Left hindlimb (tissue), 1 donor: ENCODE results near the gene SLC25A38.
"Not testable (repeated sequence)": the region's sequence is repeated elsewhere in the genome, so short reads cannot be mapped to it uniquely, and the experiment has no call there.

ENCODE experiments used
- DNase-seq: peaks from one replicate; pipeline ENCODE4 v3.0.0-alpha.2; 2018

SLC25A38 gene, protein sequence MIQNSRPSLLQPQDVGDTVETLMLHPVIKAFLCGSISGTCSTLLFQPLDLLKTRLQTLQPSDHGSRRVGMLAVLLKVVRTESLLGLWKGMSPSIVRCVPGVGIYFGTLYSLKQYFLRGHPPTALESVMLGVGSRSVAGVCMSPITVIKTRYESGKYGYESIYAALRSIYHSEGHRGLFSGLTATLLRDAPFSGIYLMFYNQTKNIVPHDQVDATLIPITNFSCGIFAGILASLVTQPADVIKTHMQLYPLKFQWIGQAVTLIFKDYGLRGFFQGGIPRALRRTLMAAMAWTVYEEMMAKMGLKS

DNA sequence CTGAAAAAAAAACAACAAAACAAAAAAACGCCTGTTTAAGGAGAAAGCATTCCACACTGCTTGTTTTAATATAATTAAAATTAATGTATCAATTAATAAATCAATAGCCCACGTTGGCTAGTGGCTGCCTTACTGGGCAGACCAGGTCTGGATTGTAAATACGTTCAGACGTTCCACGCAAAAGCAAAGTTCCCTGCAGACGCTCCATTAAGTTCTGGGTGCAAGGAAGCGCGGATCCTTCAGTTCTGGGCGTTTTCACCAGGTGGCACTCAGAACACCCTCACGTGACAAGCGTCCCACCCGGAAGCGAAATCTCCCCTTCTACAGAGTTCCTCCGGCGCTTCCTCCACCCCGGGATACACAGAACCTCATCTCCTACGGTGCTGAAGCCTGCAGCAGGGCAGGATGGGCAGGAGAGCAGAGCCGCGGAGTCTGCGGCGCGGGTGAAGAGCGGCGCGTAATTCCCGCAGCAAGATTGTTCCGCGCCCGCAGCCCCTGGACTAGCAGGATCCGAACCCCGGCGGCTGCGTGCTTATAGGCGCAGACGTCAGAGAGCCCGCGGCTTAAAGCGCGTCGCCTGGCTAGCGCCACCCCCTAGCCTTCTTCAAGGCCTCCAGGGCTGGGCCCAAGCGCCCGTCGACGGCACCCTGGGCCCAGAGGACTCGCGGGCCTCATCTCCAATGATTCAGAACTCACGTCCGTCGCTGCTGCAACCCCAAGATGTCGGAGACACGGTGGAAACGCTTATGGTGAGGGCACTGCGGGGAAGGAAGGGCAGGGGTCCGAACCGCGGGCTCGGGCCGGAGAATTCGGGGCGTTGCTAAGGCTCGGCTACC, at the start of gene SLC25A38:
Gene SLC25A38 (plus strand): TSS at position 326 of the 836 bp plus-strand sequence. CDS start 355 bp downstream, at position 681.
- peak; percentile 84 for DNase-seq

DNA sequence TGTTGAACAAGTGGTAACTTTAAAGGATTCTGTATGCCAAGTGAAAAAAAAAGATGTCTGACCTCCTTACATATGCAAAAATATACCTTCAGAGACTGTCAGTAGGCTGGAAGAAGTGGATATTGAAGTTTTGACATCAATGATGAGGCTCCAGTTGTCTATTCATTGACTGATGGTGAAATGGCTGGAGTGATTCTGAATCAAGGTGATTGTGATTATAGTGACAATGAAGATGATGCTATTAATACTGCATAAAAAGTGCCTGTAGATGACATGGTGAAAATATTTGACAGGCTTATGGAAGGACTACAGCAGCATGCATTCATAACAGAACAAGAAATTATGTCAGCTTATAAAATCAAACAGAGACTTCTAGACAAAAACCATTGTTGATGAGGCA, 49.6 kb upstream of the SLC25A38 start:
- no peak for DNase-seq

DNA sequence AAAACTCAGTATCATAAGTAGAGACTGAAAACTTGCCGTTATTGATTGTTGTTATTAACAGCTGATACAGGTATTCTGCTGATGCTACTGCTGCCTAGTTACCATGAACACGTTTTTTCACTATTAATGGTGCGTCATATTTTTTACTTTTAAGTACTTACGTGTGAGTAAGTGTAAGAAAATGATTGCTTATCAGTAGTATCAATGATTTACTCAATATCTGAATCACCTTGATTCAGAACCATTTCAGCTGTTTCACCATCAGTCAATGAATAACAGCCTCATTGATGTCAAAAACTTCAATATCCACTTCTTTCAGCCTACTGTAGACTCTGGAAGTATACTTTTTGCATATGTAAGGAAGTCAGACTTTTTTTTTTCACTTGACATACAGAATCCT, 49.0 kb upstream of the SLC25A38 start:
- DNase-seq: no peak

DNA sequence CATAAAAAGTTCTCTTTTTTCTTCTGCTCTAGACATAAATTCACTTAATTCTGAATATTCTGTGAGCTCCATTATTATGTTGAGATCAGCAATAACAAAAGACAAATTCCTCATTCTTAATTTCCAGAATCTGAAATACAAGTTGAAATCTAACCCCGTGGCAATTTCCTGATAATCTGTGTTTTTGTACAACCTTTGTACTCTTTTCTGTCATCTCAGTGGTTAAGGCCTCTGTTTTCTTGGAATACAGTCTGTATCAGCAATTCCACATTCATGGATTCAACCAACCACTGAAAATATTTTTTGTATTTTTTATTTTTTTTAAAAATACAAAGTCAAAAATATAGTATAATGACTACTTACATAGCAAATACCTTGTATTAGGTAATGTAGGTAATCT, 45.0 kb upstream of the SLC25A38 start:
- DNase-seq: no peak

DNA sequence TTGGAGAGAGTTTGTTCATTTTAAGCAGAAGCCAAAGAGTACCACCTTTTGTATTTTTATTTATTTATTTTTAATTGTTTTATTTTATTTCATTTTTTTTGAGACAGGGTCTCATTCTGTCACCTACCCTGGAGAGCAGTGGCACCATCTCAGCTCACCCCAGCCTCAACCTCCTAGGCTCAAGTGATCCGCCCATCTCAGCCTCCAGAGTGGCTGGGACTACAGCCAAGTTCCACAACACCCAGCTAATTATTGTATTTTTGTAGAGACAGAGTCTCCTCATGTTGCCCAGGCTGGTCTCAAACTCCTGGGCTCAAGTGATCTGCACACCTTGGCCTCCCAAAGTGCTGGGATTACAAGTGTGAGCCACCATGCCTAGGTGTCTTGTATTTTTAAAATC, 44.1 kb upstream of the SLC25A38 start:
- no peak for DNase-seq

DNA sequence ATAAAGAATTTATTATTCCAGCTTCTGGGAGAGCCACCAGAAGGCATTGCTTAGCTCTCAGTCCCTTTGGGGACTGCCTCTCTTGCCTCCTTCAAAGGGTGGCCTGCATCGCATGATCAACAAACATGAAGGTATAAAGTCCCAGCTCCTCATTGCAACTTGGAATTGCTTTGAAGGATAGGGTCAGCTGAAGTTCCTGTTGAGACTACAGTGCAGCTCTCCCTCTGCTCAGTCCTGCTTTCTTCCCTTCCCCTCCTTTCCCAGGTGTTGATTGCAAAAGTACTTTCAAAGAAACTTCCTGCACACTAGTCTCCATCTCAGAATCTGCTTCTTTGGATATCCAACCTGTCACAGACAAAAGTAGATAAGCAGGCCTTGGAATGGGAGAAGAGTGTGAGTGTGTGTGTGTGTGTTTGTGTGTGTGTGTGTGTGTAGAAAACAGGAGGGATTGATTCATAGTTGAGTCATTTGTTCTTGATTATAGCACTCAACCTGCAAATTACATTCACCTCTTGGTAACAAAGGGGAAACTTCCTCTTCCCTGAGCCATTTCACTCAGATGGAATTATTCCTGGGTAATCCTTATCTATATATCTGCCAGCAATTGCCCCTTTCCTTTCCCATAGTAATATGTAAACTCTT, 40.0 kb upstream of the SLC25A38 start:
- DNase-seq: no peak

DNA sequence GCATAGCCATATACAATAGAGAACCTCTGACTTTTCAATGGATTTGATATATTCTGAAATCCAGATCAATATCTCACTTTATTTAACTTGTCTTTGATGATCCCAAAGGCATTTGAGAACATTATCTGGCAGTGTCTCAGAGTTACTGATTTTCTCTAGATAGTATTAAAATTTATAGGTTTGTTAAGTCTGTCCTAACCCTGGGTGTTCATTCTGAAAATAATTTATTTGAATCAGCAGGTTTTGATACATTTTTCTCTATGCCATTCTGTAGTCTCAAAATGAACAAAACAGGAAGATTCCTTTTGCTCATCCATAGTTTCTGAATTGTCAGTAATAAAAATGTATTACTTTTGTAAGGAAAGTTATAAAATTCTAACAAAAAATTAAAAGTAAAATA, 39.4 kb upstream of the SLC25A38 start:
- no peak for DNase-seq

DNA sequence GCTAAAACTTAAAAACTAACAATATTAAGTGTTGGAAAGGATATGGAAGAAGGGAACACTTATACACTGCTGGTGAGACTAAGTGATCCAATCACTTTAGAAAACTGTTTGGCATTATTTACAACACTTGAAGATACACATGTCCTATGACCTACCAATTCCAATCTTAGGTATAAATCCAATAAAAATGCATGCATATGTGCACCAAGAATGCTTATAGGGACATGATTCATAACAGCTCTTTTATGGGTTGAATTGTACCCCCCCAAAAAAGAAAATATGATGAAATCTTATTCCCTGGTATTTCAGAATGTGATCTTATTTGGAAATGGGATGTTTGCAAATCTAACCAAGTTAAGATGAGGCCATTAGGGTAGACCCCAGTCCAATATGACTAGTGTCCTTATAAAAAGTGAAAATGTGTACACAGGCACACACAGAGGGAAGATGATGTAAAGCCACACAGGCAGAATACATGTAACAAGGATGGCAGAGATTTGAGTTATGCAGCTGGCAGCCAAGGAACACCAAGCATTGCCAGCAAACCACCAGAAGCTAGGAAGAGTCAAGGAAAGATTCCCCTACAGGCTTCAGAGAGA, 38.3 kb upstream of the SLC25A38 start:
- no peak for DNase-seq

DNA sequence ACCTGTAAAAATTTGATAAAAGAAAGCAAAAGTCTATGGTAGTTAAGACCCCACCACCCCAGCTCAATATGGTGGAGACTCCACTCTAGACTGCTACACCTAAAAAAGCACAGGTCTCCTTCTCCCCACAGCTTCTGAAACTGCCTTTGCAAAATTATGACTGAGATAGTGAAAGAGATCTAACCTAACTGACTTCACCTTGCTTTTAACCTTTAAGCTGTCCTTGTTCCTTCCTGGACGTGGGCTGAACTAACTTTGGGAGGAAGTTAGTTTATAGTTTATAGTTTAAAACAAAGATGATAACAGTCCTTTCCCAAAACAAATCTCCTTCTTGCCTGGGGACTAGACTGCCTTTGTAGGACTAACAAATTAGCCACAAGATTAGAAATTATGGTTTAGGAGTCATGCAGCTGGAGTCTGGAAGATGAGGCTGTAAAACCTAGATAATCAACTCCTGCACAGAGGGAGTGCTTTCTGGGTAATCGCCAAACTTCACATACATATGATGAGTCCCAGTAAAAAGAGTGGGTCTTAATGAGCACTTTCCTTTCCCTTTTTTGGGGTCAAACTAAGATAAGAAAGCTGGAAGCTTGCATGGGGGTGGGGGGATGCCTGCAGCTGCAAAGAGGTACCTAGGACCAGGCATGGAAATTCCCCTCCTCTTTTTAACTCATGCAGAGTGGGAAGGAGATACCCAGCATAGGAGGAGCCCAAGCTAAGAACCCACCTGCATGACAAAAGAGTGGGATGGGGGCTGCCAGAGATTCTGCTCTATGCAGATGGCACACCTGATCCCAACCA, 36.2 kb upstream of the SLC25A38 start:
- DNase-seq: no peak

DNA sequence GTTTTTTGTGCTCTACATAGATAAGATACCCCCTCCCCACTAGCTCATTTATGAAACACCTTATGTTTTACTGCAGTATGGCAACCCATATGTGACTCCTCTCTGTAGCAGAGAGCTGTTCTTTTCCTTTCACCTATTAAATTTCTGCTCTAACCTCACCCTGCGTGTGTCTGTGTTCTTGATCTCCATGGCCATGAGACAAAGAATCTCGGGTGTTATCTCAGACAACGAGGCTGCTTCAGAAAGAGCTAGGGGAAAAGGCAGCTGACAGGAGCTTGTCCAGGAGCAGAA, 35.6 kb upstream of the SLC25A38 start:
- no peak for DNase-seq

DNA sequence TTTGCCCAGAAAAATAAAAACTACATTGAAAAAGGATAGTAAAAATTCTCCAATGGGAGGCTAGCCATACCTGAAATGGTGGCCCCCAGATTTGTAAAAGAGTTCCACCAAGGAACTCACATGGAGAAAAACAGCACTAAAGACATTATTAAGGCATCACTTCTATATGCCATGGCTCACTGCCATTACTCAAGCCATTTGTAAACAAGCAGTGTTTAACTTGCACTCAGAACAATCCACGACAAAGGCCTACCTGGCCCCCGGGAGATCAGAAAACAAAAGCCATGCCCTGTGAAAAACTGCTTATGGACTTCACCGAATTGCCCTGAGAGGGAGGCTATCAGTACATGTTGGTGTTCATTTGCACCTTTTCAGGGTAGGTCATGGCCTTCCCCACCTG, 34.1 kb upstream of the SLC25A38 start:
- no peak for DNase-seq

DNA sequence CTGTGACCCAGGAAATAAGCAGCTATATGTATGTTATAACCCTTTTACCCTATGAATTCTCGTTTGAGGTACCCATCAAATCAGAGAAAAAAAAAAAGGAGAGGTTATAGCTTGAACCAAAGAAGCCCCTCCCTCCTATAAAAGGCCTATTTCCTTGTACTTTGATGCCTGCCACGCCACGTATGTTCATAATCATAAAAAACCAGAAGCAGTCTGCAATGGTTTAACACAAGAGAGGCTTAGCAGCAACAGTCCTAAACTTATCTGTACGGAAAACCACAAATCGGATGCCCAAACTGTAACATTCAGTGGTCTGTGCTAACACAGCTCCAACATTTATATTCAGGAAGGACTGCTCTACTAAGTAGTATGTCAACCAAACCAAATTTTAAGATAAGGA, 32.5 kb upstream of the SLC25A38 start:
- no peak for DNase-seq

DNA sequence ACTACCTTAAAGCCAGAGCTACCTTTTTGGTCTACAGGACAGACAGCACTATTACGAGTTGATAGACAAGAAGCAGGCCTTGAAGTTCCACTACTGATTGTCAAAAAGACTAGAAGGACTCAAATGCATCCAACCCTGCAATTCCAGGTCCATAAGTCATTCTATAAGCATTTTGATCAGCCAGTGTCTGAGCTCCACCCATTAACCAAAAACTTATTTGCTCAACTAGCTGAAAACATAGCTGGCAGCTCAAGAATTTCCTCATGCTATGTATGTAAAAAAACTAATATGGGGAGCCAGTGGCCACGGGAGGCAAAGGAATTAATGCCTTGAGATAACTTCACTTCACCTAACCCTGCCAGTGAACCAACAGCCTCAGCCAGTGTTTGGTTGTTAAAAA, 32.0 kb upstream of the SLC25A38 start:
- DNase-seq: not testable (repeated sequence)

DNA sequence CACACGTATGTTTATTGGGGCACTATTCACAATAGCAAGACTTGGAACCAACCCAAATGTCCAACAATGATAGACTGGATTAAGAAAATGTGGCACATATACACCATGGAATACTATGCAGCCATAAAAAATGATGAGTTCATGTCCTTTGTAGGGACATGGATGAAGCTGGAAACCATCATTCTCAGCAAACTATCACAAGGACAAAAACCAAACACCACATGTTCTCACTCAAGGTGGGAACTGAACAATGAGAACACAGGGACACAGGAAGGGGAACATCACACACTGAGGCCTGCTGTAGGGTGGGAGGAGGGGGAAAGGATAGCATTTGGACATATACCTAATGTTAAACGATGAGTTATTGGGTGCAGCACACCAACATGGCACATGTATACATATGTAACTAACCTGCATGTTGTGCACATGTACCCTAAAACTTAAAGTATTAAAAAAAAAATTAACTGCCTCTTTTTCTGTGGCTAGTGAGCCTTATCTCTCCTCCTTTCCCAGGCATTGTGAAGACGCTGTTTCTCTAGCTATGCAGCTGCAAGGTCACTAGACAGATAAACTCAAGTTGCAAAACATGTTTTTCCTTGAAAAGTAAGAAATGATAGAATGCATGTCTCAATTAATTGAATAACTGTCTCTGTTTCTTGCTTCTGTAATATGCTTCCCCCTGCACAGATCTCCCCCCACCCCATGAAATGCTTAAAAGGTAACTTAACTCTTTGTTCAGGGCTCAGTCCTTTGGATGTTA, 29.8 kb upstream of the SLC25A38 start:
- DNase-seq: not testable (repeated sequence)

DNA sequence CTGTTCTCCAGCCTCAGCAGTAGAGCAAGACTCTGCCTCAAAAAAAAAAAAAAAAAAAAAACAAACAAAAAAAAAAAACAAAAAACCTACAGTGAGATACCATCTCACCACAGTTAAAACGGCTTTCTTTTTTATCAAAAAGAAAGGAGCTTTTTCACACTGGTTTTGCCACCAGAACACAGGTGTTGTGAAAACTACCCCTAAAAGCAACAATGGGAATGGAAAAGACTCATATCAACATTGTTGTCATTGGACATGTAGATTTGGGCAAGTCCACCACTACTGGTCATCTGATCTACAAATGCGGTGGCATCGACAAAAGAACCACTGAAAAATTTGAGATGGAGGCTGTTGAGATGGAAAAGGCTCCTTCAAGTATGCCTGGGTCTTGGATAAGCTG, 24.8 kb upstream of the SLC25A38 start:
- no peak for DNase-seq

DNA sequence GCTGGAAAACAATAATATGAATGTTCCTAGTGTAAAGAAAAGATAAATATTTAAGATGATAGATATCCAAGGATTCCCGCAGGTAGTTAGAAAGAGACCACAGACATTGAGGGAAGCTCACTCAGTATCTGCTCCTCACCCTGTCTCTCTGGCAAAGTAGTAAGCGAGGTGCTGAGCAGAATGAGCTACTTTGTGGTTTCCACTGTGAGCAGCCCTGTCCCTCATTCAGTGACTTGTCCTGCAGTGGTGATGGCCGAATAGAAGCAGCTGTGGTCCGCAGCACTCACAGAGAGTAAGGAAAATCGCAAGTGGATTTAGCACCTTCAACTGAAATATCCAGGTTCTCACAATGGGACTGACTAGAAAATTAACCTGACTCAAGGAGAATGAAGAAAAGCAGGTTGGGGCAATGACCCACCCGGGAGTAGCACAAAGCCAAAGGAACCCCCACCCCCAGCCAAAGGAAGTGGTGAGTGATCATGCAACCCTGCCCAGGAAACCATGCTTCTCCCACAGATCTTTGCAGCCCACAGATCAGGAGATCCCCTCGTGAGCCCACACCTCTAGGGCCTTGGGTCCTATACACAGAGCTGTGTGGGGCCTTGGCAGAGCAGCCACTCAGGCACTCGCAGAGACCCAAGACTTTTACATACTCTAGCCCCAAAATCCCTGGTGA, 21.8 kb upstream of the SLC25A38 start:
- DNase-seq: no peak

DNA sequence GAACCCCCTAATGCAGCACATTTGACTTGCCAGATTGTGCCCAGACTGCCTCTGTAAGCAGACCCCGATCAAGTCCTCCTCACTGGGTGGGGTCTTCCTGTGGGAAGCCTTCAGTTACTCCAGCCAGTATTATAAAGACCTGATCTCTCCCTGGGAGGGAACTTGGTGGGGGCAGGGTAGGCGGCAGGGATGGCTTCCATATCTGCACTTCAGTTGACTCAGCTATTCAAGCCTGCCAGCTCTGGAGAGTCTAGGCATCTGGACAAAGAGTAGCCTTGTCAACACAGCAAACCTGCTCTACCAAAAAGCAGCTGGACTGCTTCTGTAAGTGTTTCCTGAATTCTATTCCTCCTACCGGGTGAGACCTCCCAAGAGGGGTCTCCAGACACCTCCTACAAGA, 21.0 kb upstream of the SLC25A38 start:
- no peak for DNase-seq

DNA sequence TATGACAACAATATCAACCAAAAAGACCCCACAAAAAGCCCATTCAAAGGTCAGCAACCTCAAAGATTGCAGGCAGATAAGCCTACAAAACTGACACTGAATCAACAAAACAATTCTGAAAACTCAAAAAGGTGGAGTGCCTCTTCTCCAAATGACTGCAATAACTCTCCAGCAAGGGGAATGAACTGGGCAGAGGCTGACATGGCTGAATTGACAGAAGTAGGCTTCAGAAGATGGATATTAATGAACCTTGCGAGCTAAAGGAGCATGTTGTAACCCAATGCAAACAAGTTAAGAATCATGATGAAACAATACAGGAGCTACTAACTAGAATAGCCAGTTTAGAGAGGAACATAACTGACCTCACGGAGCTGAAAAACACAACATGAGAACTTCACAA, 20.4 kb upstream of the SLC25A38 start:
- no peak for DNase-seq

DNA sequence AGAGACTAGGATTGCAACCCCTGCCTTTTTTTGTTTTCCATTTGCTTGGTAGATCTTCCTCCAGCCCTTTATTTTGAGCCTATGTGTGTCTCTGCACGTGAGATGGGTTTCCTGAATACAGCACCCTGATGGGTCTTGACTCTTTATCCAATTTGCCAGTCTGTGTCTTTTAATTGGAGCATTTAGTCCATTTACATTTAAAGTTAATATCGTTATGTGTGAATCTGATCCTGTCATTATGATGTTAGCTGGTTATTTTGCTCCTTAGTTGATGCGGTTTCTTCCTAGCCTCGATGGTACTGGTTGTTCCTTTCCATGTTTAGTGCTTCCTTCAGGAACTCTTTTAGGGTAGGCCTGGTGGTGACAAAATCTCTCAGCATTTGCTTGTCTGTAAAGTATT, 12.7 kb upstream of the SLC25A38 start:
- not testable (repeated sequence) for DNase-seq

DNA sequence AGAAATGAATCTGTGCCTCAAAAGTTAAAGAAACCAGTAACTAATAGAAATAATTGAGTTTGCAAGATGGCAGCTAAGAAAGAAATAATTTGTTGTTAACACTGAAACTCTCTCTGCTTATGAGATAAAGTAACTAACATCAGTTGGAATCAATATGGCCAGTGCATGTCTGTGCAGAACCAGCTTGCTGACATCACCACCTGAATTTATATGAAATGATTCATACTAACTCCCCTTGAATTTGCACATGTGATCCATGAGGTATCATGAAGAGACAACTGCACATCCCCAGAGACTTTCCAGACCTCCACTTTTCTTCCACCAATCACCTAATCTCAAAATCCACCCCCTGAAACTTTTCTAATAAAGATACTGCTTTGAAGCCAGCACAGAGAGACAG, 10.3 kb upstream of the SLC25A38 start:
- no peak for DNase-seq

DNA sequence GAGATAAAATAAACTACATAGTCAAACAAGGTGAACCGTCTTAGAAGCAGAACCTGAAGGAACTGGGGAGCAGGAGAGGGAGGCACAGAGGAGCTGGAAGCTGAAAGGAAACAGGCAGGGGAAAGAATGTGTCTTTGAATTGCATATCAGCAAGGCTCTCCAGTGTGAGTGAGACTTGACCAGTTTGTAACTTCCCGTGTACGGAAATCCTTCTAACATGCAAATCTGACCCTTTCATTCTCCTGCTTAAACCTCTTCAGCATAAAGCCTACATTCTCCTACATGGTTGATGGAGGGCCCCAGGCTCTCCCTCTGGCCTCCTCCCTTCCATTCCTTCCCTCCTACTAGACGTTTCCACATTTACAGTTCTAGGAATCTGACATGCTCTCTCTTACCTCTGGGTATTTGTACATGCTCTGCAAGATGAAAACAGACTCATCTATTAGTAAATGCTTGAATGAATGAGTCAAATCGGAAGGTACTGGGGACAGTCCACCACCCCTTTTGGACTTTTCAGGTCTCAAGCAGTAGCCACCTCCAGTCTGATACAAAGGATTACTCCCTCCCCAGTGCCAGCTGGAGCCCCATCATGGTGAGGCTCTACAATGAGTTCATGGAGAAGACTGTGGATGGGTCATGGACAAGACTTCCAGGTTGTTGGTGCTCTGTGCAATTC, 6.1 kb upstream of the SLC25A38 start:
- no peak for DNase-seq
